Measurements from ENCODE around the gene SEC14L3.

GRCh38 chr22:30511911-30512310 lies 40.1 kb upstream of the SEC14L3 start:
- no peak for TF ChIP-seq CTCF (IDR thresholded peaks at IDR 0.05)
- TF ChIP-seq POLR2A (IDR thresholded peaks at IDR 0.05), result no peak
